H1 (cell line): ENCODE results near the gene PRKAR1B. TPM values are rescaled to one million over a fixed set of nuclear protein-coding genes. Genes with fewer than 3 reads are reported as not detected.

ENCODE experiments used
- EZH2 ChIP-seq: fragments of 200-600 bp; sonication (generic); IDR thresholded peaks from 2 replicates; pipeline ENCODE4 v1.7.1; 2012; ENCODE audit warnings: low read depth, mild to moderate bottlenecking, moderate library complexity, low read length, inconsistent platforms; ENCODE audit not compliant: severe bottlenecking
- polyA plus RNA-seq, 7 experiments: library from polyadenylated mRNA; depleted of rRNA in 3 of 7; stranded (reverse) in 5 of 7; unstranded in 2 of 7; fragments of >200 nt in 5 of 7; fragments of 200-250 nt in 2 of 7; gene quantifications; 1 replicate in 5 of 7; 2 replicates in 1 of 7; 4 replicates in 1 of 7; pipeline versions ENCODE4 v1.2.1 to v1.2.3, GENCODE V29; 2011 to 2013; ENCODE audit warnings: missing spikeins in 2 of 7, mixed read lengths in 2 of 7
- total RNA-seq: library from RNA; stranded (reverse); fragmentation: NEBNext Ultra II Directional; extraction: Animal tissue kit (Norgen Biotek cat#: 25700); gene quantifications from 2 replicates; pipeline ENCODE4 v1.2.1, GENCODE V29; 2021

The PRKAR1B gene
- total and polyA plus RNA-seq, 2 of the 8 experiments (the other 6 are each of a cell fraction or from before 2014, with no cell fraction given): 12.3 to 55.7 TPM

- TF ChIP-seq EZH2: no peak
Observed at GRCh38 chr7:683526-684205, 43.4 kb downstream of the PRKAR1B start (continued).
